Liver (tissue), 9 donors: ENCODE results near the gene NCOA6. TPM values are rescaled to one million over a fixed set of nuclear protein-coding genes. Genes with fewer than 3 reads are reported as not detected.

Experiments
- DNase-seq: peaks from one replicate; pipeline ENCODE4 v3.0.0-alpha.2; 2017; ENCODE audit warnings: low spot score
- H3K27ac ChIP-seq, 2 donors: one replicate each; pipeline ENCODE4 v1.7.0; 2013; ENCODE audit warnings: inconsistent platforms in 2 of 2, low read length in 2 of 2, control low read depth in 1 of 2, low read depth in 1 of 2, mild to moderate bottlenecking in 1 of 2
- H3K27me3 ChIP-seq, 4 donors: one replicate each; pipeline versions ENCODE4 v1.6.1 to v1.7.0; 2013; ENCODE audit warnings: low read length in 3 of 4, inconsistent platforms in 1 of 4, mild to moderate bottlenecking in 1 of 4, moderate library complexity in 1 of 4; ENCODE audit not compliant: control insufficient read depth in 4 of 4, insufficient read depth in 4 of 4
- H3K36me3 ChIP-seq, 4 donors: one replicate each; pipeline versions ENCODE4 v1.6.1 to v1.7.0; 2013; ENCODE audit warnings: low read length in 3 of 4, mild to moderate bottlenecking in 3 of 4, low read depth in 1 of 4, moderate library complexity in 1 of 4; ENCODE audit not compliant: control insufficient read depth in 4 of 4, insufficient read depth in 3 of 4
- H3K4me1 ChIP-seq, 4 donors: one replicate each; pipeline versions ENCODE4 v1.6.1 to v1.7.0; 2013; ENCODE audit warnings: low read length in 3 of 4, mild to moderate bottlenecking in 3 of 4, moderate library complexity in 1 of 4; ENCODE audit not compliant: control insufficient read depth in 4 of 4, insufficient read depth in 4 of 4
- H3K4me3 ChIP-seq, 3 donors: one replicate each; pipeline versions ENCODE4 v1.6.1 to v1.7.0; 2013; ENCODE audit warnings: low read length in 3 of 3, control low read depth in 1 of 3, low read depth in 1 of 3, mild to moderate bottlenecking in 1 of 3
- H3K9ac ChIP-seq, 2 donors: one replicate each; pipeline ENCODE4 v1.7.0; 2013; ENCODE audit warnings: low read length in 2 of 2, mild to moderate bottlenecking in 2 of 2, moderate library complexity in 2 of 2, control low read depth in 1 of 2, low read depth in 1 of 2
- H3K9me3 ChIP-seq, 4 donors: one replicate each; pipeline versions ENCODE4 v1.6.1 to v1.7.0; 2013; ENCODE audit warnings: low read length in 3 of 4; ENCODE audit not compliant: control insufficient read depth in 4 of 4
- EGR1 ChIP-seq, 2 donors: IDR thresholded peaks; 2 replicates each; pipeline ENCODE4 v1.6.1; 2016 to 2018; ENCODE audit warnings: antibody characterized with exemption in 2 of 2, low read depth in 2 of 2
- FOXA1 ChIP-seq: IDR thresholded peaks from 2 replicates; pipeline ENCODE4 v1.6.1; 2016; ENCODE audit warnings: antibody characterized with exemption
- FOXA2 ChIP-seq: IDR thresholded peaks from 2 replicates; pipeline ENCODE4 v1.6.1; 2016; ENCODE audit warnings: antibody characterized with exemption
- HNF4G ChIP-seq: IDR thresholded peaks from 2 replicates; pipeline ENCODE4 v1.6.1; 2016; ENCODE audit warnings: antibody characterized with exemption
- JUND ChIP-seq, 2 donors: IDR thresholded peaks; 2 replicates each; pipeline ENCODE4 v1.6.1; 2016; ENCODE audit warnings: antibody characterized with exemption in 2 of 2
- MAX ChIP-seq: IDR thresholded peaks from 2 replicates; pipeline ENCODE4 v1.6.1; 2016; ENCODE audit warnings: antibody characterized with exemption
- NR2F2 ChIP-seq: IDR thresholded peaks from 2 replicates; pipeline ENCODE4 v1.6.1; 2016; ENCODE audit warnings: antibody characterized with exemption
- RAD21 ChIP-seq, 2 donors: IDR thresholded peaks; 2 replicates each; pipeline ENCODE4 v1.6.1; 2016; ENCODE audit warnings: antibody characterized with exemption in 2 of 2, mild to moderate bottlenecking in 2 of 2
- SP1 ChIP-seq: IDR thresholded peaks from 2 replicates; pipeline ENCODE4 v1.6.1; 2018; ENCODE audit warnings: antibody characterized with exemption, mild to moderate bottlenecking
- TAF1 ChIP-seq: conservative IDR thresholded peaks from 2 replicates; pipeline ENCODE4 v1.6.1; 2016; ENCODE audit warnings: antibody characterized with exemption, mild to moderate bottlenecking
- YY1 ChIP-seq: IDR thresholded peaks from 2 replicates; pipeline ENCODE4 v1.6.1; 2016; ENCODE audit warnings: antibody characterized with exemption, mild to moderate bottlenecking
- ZBTB33 ChIP-seq: IDR thresholded peaks from 2 replicates; pipeline ENCODE4 v1.6.1; 2016; ENCODE audit warnings: antibody characterized with exemption
- WGBS: extraction: QIAGEN DNeasy Blood & Tissue Kit; methylation state at CpG from one replicate; pipeline ENCODE4 v1.1.7; 2013; 5-methylcytosine and 5-hydroxymethylcytosine counted together
- polyA plus RNA-seq, 2 donors: library from polyadenylated mRNA; stranded (reverse) in 1 of 2; unstranded in 1 of 2; fragments of 200-250 nt in 1 of 2; fragments of >200 nt in 1 of 2; fragmentation: Nextera tagmentation in 1 of 2; extraction: Ambion mirVana in 1 of 2; gene quantifications; one replicate each; pipeline versions ENCODE4 v1.2.1 to v1.2.3, GENCODE V29; 2013 to 2015
- total RNA-seq, 2 donors: library from RNA; depleted of rRNA; stranded (reverse); fragments of >200 nt; gene quantifications; one replicate each; pipeline ENCODE4 v1.2.3, GENCODE V29; 2014
- donor health status: healthy.
- donor health status: healthy.
- donor health status: healthy.
- donor health status: healthy.
- donor health status: healthy.

Gene NCOA6
- total and polyA plus RNA-seq, 4 donors: 5.4 to 13.1 (median 6.2) TPM

GRCh38 chr20:34871966-34872621 is 46.6 kb upstream of the NCOA6 start:
- WGBS: 47% methylated on average over 10 of the region's 10 CpGs
- H3K27ac ChIP-seq: no peak overlapping the region
- H3K27me3 ChIP-seq: no peaks in the 10 kb centered on the region
- H3K9ac ChIP-seq: peak overlapping the region; percentile 40 to 64
- no peaks in the 10 kb centered on the region for H3K9me3 ChIP-seq
- TF ChIP-seq JUND (IDR thresholded peaks at IDR 0.05) (no peak), NR2F2 (no peak), SP1 (no peak), ZBTB33 (no peak), YY1 (no peak), HNF4G (no peak), FOXA2 (no peak), MAX (no peak), EGR1 (IDR thresholded peaks at IDR 0.05; ENCODE audit: low read depth in 2 of 2) (no peak)
- no peaks in the 10 kb centered on the region for H3K36me3 ChIP-seq
- peaks cover 2 to 41% (median 29%) of the 10 kb centered on the region in 4 donors for H3K4me1 ChIP-seq
- DNase-seq: no peak
- peak overlapping the region; percentile 59 to 73 (median 70) for H3K4me3 ChIP-seq

GRCh38 chr20:34871320-34871926 is 46.0 kb upstream of the NCOA6 start:
- H3K4me3 ChIP-seq: no peak overlapping the region
- H3K4me1 ChIP-seq: peaks cover 2 to 41% (median 28%) of the 10 kb centered on the region in 4 donors
- no peak overlapping the region for H3K9ac ChIP-seq
- H3K36me3 ChIP-seq: no peaks in the 10 kb centered on the region
- WGBS: 97% methylated on average over 7 of the region's 7 CpGs
- no peaks in the 10 kb centered on the region for H3K9me3 ChIP-seq
- no peaks in the 10 kb centered on the region for H3K27me3 ChIP-seq
- no peak for DNase-seq
- TF ChIP-seq YY1 (no peak), RAD21 (IDR thresholded peaks at IDR 0.05) (no peak)
- no peak overlapping the region for H3K27ac ChIP-seq

- no peak overlapping the region for H3K27ac ChIP-seq
- H3K4me3 ChIP-seq: no peak overlapping the region
- no peaks in the 10 kb centered on the region for H3K27me3 ChIP-seq
- no peaks in the 10 kb centered on the region for H3K9me3 ChIP-seq
- no peaks in the 10 kb centered on the region for H3K4me1 ChIP-seq
- H3K9ac ChIP-seq: no peak overlapping the region
- WGBS: 98% methylated on average over 5 of the region's 5 CpGs
- H3K36me3 ChIP-seq: peaks cover 2 to 5% (median 3%) of the 10 kb centered on the region in 4 donors
- DNase-seq: no peak
- no peak for TF ChIP-seq FOXA1
- TF ChIP-seq HNF4G: no peak
- TF ChIP-seq ZBTB33: no peak
- TF ChIP-seq TAF1: no peak
- no peak for TF ChIP-seq YY1
- no peak for TF ChIP-seq MAX
- TF ChIP-seq JUND (IDR thresholded peaks at IDR 0.05): no peak
- no peak for TF ChIP-seq NR2F2
- no peak for TF ChIP-seq FOXA2
Observed at GRCh38 chr20:34864216-34864615, 38.8 kb upstream of the NCOA6 start.
